ENCODE results near the gene ZNHIT2.

Gene ZNHIT2

DNA sequence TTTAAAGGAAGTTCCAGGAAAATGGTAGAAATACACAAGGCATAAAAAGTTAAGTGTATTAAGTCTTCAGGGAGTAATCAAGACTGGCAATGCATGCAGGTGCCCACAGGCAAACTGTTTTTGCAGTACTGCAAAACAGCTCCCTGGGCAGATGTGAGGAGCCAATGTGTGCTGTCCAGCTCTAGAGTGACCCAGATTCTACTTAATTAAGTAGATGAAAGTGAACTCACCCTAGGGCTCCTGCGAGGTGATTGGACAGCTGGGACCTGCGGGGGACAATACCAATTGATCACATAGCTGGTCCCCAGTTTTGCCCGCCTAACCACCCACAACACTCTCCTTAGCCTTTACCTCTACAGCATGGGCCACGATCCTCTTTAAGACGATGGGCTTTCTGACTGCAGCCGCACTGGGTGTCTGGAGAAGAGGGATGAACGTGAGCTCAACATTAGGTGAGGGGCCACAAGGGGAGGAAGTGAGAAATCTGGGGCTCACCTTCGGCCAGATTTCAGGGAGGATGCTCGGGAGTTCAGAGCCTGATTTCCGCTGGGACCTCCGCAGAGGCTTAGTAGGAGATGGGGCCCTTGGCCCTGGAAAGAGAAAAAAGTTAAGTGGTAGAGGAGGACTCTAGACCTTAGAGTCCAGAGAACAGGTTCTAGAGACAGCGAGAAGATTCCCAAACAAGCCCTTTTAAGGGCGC lies 34.2 kb downstream of the ZNHIT2 start:
- ATAC-seq (ENCODE audit: insufficient read depth, low read depth): peak; percentile 25
- H3K9me3 ChIP-seq (ENCODE audit: insufficient read depth, low read length, severe bottlenecking): no peaks in the 10 kb centered on the region
- no peaks in the 10 kb centered on the region for H3K27me3 ChIP-seq (ENCODE audit: insufficient read depth, low read length, poor library complexity)
- peaks cover 60% of the 10 kb centered on the region for H3K4me1 ChIP-seq (ENCODE audit: insufficient read depth, low read length)
- peak overlapping the region; percentile 96 for H3K27ac ChIP-seq (ENCODE audit: low read length)
- no peak for DNase-seq
- H4K20me1 ChIP-seq (ENCODE audit: insufficient read depth, low read length): peaks cover 39% of the 10 kb centered on the region
- peaks cover 87% of the 10 kb centered on the region for H3K36me3 ChIP-seq (ENCODE audit: insufficient read depth, low read length)
- TF ChIP-seq EZH2 (IDR thresholded peaks at IDR 0.05; ENCODE audit: borderline replicate concordance, low read depth, low read length, severe bottlenecking): no peak
- TF ChIP-seq, protein P1, sequence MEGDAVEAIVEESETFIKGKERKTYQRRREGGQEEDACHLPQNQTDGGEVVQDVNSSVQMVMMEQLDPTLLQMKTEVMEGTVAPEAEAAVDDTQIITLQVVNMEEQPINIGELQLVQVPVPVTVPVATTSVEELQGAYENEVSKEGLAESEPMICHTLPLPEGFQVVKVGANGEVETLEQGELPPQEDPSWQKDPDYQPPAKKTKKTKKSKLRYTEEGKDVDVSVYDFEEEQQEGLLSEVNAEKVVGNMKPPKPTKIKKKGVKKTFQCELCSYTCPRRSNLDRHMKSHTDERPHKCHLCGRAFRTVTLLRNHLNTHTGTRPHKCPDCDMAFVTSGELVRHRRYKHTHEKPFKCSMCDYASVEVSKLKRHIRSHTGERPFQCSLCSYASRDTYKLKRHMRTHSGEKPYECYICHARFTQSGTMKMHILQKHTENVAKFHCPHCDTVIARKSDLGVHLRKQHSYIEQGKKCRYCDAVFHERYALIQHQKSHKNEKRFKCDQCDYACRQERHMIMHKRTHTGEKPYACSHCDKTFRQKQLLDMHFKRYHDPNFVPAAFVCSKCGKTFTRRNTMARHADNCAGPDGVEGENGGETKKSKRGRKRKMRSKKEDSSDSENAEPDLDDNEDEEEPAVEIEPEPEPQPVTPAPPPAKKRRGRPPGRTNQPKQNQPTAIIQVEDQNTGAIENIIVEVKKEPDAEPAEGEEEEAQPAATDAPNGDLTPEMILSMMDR (IDR thresholded peaks at IDR 0.05; ENCODE audit: borderline replicate concordance, extremely low read depth, low read length, poor library complexity, severe bottlenecking): peak; percentile 3
- peak overlapping the region; percentile 98 for H3K9ac ChIP-seq (ENCODE audit: low read depth, low read length)
- peak overlapping the region; percentile 89 to 91 for H3K4me3 ChIP-seq (ENCODE audit: low read depth in 1 of 2, low read length in 2 of 2)
- peaks cover 73% of the 10 kb centered on the region for H3K79me2 ChIP-seq (ENCODE audit: insufficient read depth, low read length)
- peak overlapping the region; percentile 80 for H2AFZ ChIP-seq (ENCODE audit: low read depth, low read length)
- H3K4me2 ChIP-seq (ENCODE audit: insufficient read depth, low read length): peak overlapping the region; percentile 74

DNA sequence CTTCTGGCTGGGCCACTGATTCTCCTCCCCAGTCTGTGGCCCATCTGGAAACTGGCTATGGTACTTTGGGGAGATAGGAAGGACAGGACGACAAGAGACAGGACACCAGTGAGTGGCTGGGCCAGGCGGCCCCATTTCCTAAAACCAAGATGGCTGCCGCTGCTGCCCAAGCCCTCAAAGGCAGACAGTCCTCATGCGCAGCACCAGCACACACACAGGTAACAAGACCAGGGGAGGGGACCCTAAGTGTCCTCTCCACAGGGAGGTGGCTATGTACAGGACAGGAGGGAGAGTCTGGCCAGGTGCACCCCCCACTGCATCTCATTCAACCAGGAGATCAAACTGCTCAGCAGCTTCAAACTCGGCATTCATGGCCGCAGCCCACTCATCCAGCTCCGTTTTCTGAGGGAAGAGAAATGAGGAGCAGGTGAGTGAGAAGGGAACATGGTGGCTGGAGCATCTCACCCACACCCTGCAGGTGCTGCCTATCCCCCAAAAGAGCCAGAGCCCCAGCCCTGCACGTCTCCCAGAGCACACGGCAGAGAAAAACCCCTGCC lies 38.6 kb downstream of the ZNHIT2 start:
- Histone ChIP-seq H3K27me3 (ENCODE audit: insufficient read depth, low read length, poor library complexity) (no peaks in the 10 kb centered on the region), H3K36me3 (ENCODE audit: insufficient read depth, low read length) (peaks cover 79% of the 10 kb centered on the region), H4K20me1 (ENCODE audit: insufficient read depth, low read length) (peaks cover 48% of the 10 kb centered on the region), H3K4me1 (ENCODE audit: insufficient read depth, low read length) (peaks cover 54% of the 10 kb centered on the region), H3K79me2 (ENCODE audit: insufficient read depth, low read length) (peaks cover 61% of the 10 kb centered on the region), H3K27ac (ENCODE audit: low read length) (no peak overlapping the region), H2AFZ (ENCODE audit: low read depth, low read length) (no peak overlapping the region), H3K9me3 (ENCODE audit: insufficient read depth, low read length, severe bottlenecking) (no peaks in the 10 kb centered on the region), H3K9ac (ENCODE audit: low read depth, low read length) (peak overlapping the region; percentile 0; the same call in 1 of the 2 replicates), H3K4me2 (ENCODE audit: insufficient read depth, low read length) (peak overlapping the region; percentile 38), H3K4me3 (ENCODE audit: low read depth in 1 of 2, low read length in 2 of 2) (0 out of 4 replicates have a peak overlapping the region, but pooled peaks of 1 of the 2 experiments have one; percentile 7)
- ATAC-seq (ENCODE audit: insufficient read depth, low read depth): no peak
- DNase-seq: no peak
- no peak for TF ChIP-seq EZH2 (IDR thresholded peaks at IDR 0.05; ENCODE audit: borderline replicate concordance, low read depth, low read length, severe bottlenecking)
- TF ChIP-seq, protein P1 (IDR thresholded peaks at IDR 0.05; ENCODE audit: borderline replicate concordance, extremely low read depth, low read length, poor library complexity, severe bottlenecking): no peak

DNA sequence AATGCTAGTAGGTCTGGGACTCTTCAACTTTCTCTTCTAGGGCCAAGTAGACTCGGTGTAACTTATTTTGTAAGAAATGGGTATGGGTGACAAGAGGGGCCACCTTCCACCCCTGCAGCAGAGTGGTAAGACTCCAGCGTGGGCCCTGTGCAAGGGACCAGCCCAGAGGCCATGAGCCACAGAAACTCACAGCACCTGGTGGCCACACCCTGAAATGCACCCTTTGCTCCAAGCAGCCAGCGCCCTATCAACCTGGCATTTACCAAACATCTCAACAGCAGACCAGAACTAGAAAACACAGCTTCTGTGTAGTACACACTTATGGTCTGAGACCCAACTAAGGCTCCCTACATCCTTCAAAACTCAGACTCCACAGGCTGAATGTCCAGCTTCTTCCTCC lies 39.4 kb downstream of the ZNHIT2 start:
- Histone ChIP-seq H3K9me3 (ENCODE audit: insufficient read depth, low read length, severe bottlenecking) (no peaks in the 10 kb centered on the region), H3K4me1 (ENCODE audit: insufficient read depth, low read length) (peaks cover 53% of the 10 kb centered on the region), H2AFZ (ENCODE audit: low read depth, low read length) (no peak overlapping the region), H3K4me2 (ENCODE audit: insufficient read depth, low read length) (peak overlapping the region; percentile 38; the same call in 1 of the 2 replicates), H3K27ac (ENCODE audit: low read length) (no peak overlapping the region), H3K4me3 (ENCODE audit: low read depth in 1 of 2, low read length in 2 of 2) (no peak overlapping the region), H3K79me2 (ENCODE audit: insufficient read depth, low read length) (peaks cover 54% of the 10 kb centered on the region), H3K27me3 (ENCODE audit: insufficient read depth, low read length, poor library complexity) (no peaks in the 10 kb centered on the region), H3K9ac (ENCODE audit: low read depth, low read length) (0 out of 2 replicates have a peak overlapping the region, but pooled peaks have one; percentile 0), H4K20me1 (ENCODE audit: insufficient read depth, low read length) (peaks cover 45% of the 10 kb centered on the region), H3K36me3 (ENCODE audit: insufficient read depth, low read length) (peaks cover 74% of the 10 kb centered on the region)
- peak; percentile 62 for DNase-seq
- TF ChIP-seq, protein P1 (IDR thresholded peaks at IDR 0.05; ENCODE audit: borderline replicate concordance, extremely low read depth, low read length, poor library complexity, severe bottlenecking): peak; percentile 77
- no peak for TF ChIP-seq EZH2 (IDR thresholded peaks at IDR 0.05; ENCODE audit: borderline replicate concordance, low read depth, low read length, severe bottlenecking)
- peak; percentile 83 for ATAC-seq (ENCODE audit: insufficient read depth, low read depth)

All from DND-41 (cell line).